Raji (cell line): ENCODE measurements around the gene JADE1.

Experiments
- POLR2A ChIP-seq: IDR thresholded peaks from 2 replicates; pipeline ENCODE4 v1.6.1; 2011; ENCODE audit warnings: low read depth, low read length, control low read depth; ENCODE audit not compliant: insufficient read depth

Gene JADE1

GRCh38 chr4:128871948-128872347 lies 62.4 kb downstream of the JADE1 start:
- TF ChIP-seq POLR2A: no peak

GRCh38 chr4:128876200-128876599 lies 66.7 kb downstream of the JADE1 start:
- no peak for TF ChIP-seq POLR2A

- TF ChIP-seq POLR2A: no peak
Measured at GRCh38 chr4:128877934-128878333, 68.4 kb downstream of the JADE1 start.

GRCh38 chr4:128879283-128879682 lies 69.8 kb downstream of the JADE1 start:
- TF ChIP-seq POLR2A: no peak

- TF ChIP-seq POLR2A: no peak
Measured at GRCh38 chr4:128879971-128880370, 70.5 kb downstream of the JADE1 start.

- TF ChIP-seq POLR2A: no peak
Measured at GRCh38 chr4:128880662-128881061, 71.2 kb downstream of the JADE1 start.

DNA sequence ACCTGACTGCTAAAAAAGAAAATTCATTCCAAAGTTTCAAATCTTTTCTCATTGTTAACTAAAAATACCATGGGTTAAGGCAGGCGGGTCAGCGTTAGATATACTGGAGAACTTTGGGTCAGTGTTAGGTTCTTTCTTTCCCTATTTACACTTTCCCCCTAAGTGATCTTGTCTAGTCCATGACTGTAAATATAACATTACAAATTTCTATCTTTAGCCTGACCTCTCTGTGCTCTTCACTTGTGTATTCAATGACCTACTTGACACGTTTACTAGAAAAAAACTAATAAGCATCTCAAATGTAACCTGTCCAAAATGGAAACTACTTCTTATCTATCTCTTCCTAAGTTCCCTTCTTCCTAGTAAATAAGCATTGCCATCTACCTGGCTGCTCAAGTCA lies 95.3 kb downstream of the JADE1 start:
- TF ChIP-seq POLR2A: no peak

GRCh38 chr4:128906581-128906980 lies 97.1 kb downstream of the JADE1 start:
- no peak for TF ChIP-seq POLR2A

- TF ChIP-seq POLR2A: no peak
Measured at GRCh38 chr4:128907981-128908380, 98.5 kb downstream of the JADE1 start.

GRCh38 chr4:128908735-128909134 lies 99.2 kb downstream of the JADE1 start:
- TF ChIP-seq POLR2A: no peak

- no peak for TF ChIP-seq POLR2A
Measured at GRCh38 chr4:128913228-128913627, 103.7 kb downstream of the JADE1 start.

- no peak for TF ChIP-seq POLR2A
Measured at GRCh38 chr4:128915544-128915943, 106.0 kb downstream of the JADE1 start.

- no peak for TF ChIP-seq POLR2A
Measured at GRCh38 chr4:128916832-128917231, 107.3 kb downstream of the JADE1 start.

DNA sequence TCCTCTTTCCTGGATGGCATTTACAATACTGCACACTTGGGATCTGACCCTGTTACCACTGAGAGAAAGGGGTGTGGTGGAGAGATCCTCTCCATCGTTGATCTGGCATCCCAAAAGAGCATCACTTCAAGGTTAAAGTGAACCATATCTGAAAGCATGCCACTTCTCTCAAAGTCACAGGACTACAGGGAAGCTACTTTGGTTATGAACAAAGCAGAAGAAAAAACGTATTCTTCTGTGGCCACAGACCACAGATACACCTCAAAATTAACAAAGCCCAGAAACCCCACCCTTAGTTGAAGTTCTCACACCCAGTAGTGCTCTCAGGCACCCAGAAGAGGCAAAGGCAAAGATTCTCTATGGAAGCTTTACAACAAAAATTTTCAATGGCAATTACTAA lies 108.3 kb downstream of the JADE1 start:
- no peak for TF ChIP-seq POLR2A

DNA sequence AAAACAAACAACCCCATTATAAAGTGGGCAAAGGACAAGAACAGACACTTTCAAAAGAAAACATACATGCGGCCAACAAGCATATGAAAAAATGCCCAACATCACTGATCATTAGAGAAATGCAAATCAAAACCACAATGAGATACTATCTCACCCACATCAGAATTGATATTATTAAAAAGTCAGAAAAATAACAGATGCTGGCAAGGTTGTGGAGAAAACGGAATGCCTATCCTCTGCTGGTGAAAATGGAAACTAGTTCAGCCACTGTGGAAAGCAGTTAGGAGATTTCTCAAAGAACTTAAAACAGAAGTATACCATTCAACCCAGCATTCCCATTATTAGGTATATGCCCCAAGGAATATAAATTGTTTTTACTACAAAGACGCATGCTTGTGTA lies 112.5 kb downstream of the JADE1 start:
- no peak for TF ChIP-seq POLR2A
